Occipital lobe (tissue), 2 donors: Measurements from ENCODE around the gene UACA. TPM values are rescaled to one million over a fixed set of nuclear protein-coding genes. Genes with fewer than 3 reads are reported as not detected.
"Not testable (repeated sequence)": the region's sequence is repeated elsewhere in the genome, so short reads cannot be mapped to it uniquely, and the experiment has no call there.

ENCODE experiments used
- DNase-seq: peaks from one replicate; lab custom pipeline; 2025; lab: John Stamatoyannopoulos, UW
- total RNA-seq: library from RNA; depleted of rRNA; stranded (reverse); fragments of >200 nt; gene quantifications from one replicate; pipeline ENCODE4 v1.2.3, GENCODE V29; 2014

The UACA gene
- total RNA-seq, result 64.3 TPM

- peak; percentile 87 for DNase-seq
Measured at GRCh38 chr15:70763120-70763949, at the start of gene UACA. Gene UACA, minus strand, starts transcription at chr15:70763558. Its CDS starts 151 bp downstream, at chr15:70763407.

- DNase-seq, result no peak
Measured at GRCh38 chr15:70812827-70813364, 49.5 kb upstream of the UACA start.

GRCh38 chr15:70810916-70811578 lies 47.7 kb upstream of the UACA start:
- DNase-seq, result no peak

GRCh38 chr15:70806992-70807712 lies 43.8 kb upstream of the UACA start:
- DNase-seq, result no peak

GRCh38 chr15:70804388-70804787 lies 41.0 kb upstream of the UACA start:
- DNase-seq, result not testable (repeated sequence)

- DNase-seq, result no peak
Measured at GRCh38 chr15:70802629-70803028, 39.3 kb upstream of the UACA start.

GRCh38 chr15:70801109-70801508 lies 37.8 kb upstream of the UACA start:
- no peak for DNase-seq

- no peak for DNase-seq
Measured at GRCh38 chr15:70799667-70800450, 36.5 kb upstream of the UACA start.

- DNase-seq, result no peak
Measured at GRCh38 chr15:70797464-70797863, 34.1 kb upstream of the UACA start.

GRCh38 chr15:70796516-70797310 lies 33.4 kb upstream of the UACA start:
- no peak for DNase-seq

GRCh38 chr15:70795311-70795665 lies 31.9 kb upstream of the UACA start:
- no peak for DNase-seq

- DNase-seq, result no peak
Measured at GRCh38 chr15:70794596-70795310, 31.4 kb upstream of the UACA start.

- DNase-seq, result no peak
Measured at GRCh38 chr15:70793694-70794093, 30.3 kb upstream of the UACA start.

GRCh38 chr15:70792171-70792573 lies 28.8 kb upstream of the UACA start:
- DNase-seq, result no peak

GRCh38 chr15:70791259-70791658 lies 27.9 kb upstream of the UACA start:
- no peak for DNase-seq

- DNase-seq, result no peak
Measured at GRCh38 chr15:70789213-70789612, 25.9 kb upstream of the UACA start.

- no peak for DNase-seq
Measured at GRCh38 chr15:70788114-70789049, 25.0 kb upstream of the UACA start.

- no peak for DNase-seq
Measured at GRCh38 chr15:70786996-70787395, 23.6 kb upstream of the UACA start.

- DNase-seq, result no peak
Measured at GRCh38 chr15:70783610-70784022, 20.3 kb upstream of the UACA start.
